Muscle layer of duodenum (tissue), 2 donors: ENCODE measurements around the gene LPCAT4.

Experiments used
- H3K27ac ChIP-seq: one replicate; pipeline ENCODE4 v1.7.0; 2013; ENCODE audit warnings: mild to moderate bottlenecking, low read length
- H3K27me3 ChIP-seq: one replicate; pipeline ENCODE4 v1.7.0; 2013; ENCODE audit warnings: low read depth, mild to moderate bottlenecking, control low read depth, low read length
- H3K36me3 ChIP-seq, 2 donors: one replicate each; pipeline ENCODE4 v1.7.0; 2013; ENCODE audit warnings: low read length in 2 of 2, control low read depth in 1 of 2, mild to moderate bottlenecking in 1 of 2; ENCODE audit not compliant: insufficient read depth in 2 of 2, control insufficient read depth in 1 of 2
- H3K4me1 ChIP-seq, 2 donors: one replicate each; pipeline ENCODE4 v1.7.0; 2013; ENCODE audit warnings: low read length in 2 of 2, mild to moderate bottlenecking in 2 of 2, control low read depth in 1 of 2, moderate library complexity in 1 of 2; ENCODE audit not compliant: insufficient read depth in 2 of 2, control insufficient read depth in 1 of 2
- H3K4me3 ChIP-seq, 2 donors: one replicate each; pipeline ENCODE4 v1.7.0; 2013; ENCODE audit warnings: low read length in 2 of 2, low read depth in 1 of 2, mild to moderate bottlenecking in 1 of 2
- H3K9me3 ChIP-seq, 2 donors: one replicate each; pipeline ENCODE4 v1.7.0; 2013; ENCODE audit warnings: low read length in 2 of 2, control low read depth in 1 of 2, mild to moderate bottlenecking in 1 of 2; ENCODE audit not compliant: control insufficient read depth in 1 of 2
- donor health status: healthy.

The LPCAT4 gene

DNA sequence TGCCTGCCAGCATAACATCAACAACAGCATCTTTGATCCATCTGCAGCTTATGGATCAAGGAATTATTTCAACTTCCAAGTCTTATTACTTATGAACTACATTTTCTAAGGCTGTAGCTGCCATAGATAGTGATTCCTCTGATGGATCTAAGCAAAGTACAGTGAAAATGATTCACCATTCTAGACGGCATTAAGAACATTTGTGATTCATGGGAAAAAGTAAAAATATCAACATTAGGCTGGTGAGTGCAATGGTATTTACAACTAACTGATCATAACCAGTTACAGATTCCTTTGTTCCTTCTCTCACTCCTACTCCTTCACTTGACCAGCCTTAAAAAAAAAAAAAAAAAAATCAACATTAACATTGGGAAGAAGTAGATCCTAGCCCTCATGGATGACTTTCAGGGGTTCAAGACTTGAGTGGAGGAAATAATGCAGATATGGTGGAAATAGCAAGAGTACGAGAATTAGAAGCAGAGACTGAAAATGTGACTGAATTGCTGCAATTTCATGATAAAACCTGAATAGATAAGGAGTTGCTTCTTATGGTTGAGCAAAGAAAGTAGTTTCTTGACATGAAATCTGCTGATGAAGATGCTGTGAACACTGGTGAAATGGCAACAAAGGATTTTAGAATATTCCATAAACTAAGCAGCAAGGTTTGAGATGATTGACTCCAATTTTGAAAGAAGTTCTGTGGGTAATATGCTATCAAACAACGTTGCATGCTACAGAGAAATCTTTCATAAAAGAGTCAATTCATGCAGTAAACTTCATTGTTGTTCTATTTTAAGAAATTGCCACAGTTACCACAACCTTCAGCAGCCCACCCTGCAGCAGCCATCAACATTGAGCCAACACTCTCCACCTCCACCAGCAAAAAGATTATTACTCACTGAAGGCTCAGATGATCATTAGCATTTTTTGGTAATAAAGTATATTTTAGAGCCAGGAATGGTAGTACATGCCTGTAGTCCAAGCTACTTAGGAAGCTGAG is 52.2 kb downstream of the LPCAT4 start:
- Histone ChIP-seq H3K9me3 (no peaks in the 10 kb centered on the region), H3K27ac (no peak overlapping the region), H3K4me1 (peaks cover 0 to 6% of the 10 kb centered on the region in 2 donors), H3K27me3 (no peaks in the 10 kb centered on the region), H3K4me3 (no peak overlapping the region), H3K36me3 (no peaks in the 10 kb centered on the region)

DNA sequence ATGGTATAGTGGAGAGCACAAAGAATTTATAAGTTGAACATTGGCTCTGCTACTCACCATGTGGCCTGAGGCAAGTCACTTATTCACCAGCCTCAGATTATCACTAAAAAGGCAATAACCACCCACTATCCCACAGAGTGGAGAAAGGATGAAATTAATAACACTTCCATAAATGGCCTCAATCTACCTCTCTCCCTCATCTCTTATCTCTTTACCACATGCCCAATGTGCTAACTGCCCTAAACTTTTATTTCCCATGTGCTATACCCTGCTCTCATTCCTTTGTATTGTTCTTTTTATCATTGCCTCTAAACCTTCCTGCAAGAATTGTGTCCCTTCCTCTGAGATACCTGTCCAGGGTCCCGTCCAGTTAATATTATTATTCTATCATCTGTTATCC is 55.4 kb downstream of the LPCAT4 start:
- no peaks in the 10 kb centered on the region for H3K27me3 ChIP-seq
- H3K9me3 ChIP-seq = no peaks in the 10 kb centered on the region
- no peaks in the 10 kb centered on the region for H3K36me3 ChIP-seq
- no peaks in the 10 kb centered on the region for H3K4me1 ChIP-seq
- no peak overlapping the region for H3K4me3 ChIP-seq
- no peak overlapping the region for H3K27ac ChIP-seq
